Prostate gland (tissue), 2 donors: Measurements from ENCODE around the gene TUBB3. TPM values are rescaled to one million over a fixed set of nuclear protein-coding genes. Genes with fewer than 3 reads are reported as not detected.
"Not testable (repeated sequence)": the region's sequence is repeated elsewhere in the genome, so short reads cannot be mapped to it uniquely, and the experiment has no call there.

Source experiments
- DNase-seq: peaks from one replicate; pipeline ENCODE4 v3.0.0-alpha.2; 2019; ENCODE audit warnings: low spot score
- H3K27ac ChIP-seq, 2 donors: fragments of 200-600 bp; sonication (generic); 2 replicates each; pipeline ENCODE4 v1.5.1; 2017 to 2019
- H3K27me3 ChIP-seq: fragments of 200-600 bp; sonication (generic); replicated peaks from 2 replicates; pipeline ENCODE4 v1.5.1; 2019; ENCODE audit not compliant: insufficient read depth
- H3K36me3 ChIP-seq, 2 donors: fragments of 200-600 bp; sonication (generic); 1 replicate in 1 of 2; 2 replicates in 1 of 2; pipeline versions ENCODE4 v1.5.1 to v1.8.1; 2017 to 2019
- H3K4me1 ChIP-seq: fragments of 200-600 bp; sonication (generic); replicated peaks from 2 replicates; pipeline ENCODE4 v1.5.1; 2019
- H3K4me3 ChIP-seq, 2 donors: fragments of 200-600 bp; sonication (generic); 2 replicates each; pipeline ENCODE4 v1.5.1; 2017 to 2019
- H3K9me3 ChIP-seq: fragments of 200-600 bp; sonication (generic); 2 replicates; pipeline ENCODE4 v1.5.1; 2017
- CTCF ChIP-seq, 4 experiments: fragments of 200-600 bp in 2 of 4; fragments of 450-650 bp in 2 of 4; sonication (generic) in 2 of 4; IDR thresholded peaks; 1 replicate in 3 of 4; 2 replicates in 1 of 4; pipeline ENCODE4 v1.5.1; 2016 to 2019; ENCODE audit warnings: antibody characterized with exemption in 4 of 4, mild to moderate bottlenecking in 2 of 4, moderate library complexity in 2 of 4
- POLR2A ChIP-seq: fragments of 450-650 bp; IDR thresholded peaks from one replicate; pipeline ENCODE4 v1.6.1; 2016; ENCODE audit warnings: antibody characterized with exemption, mild to moderate bottlenecking
- POLR2AphosphoS5 ChIP-seq: sonication (generic); formaldehyde crosslinking; IDR thresholded peaks from one replicate; pipeline ENCODE4 v1.6.1; 2017; ENCODE audit warnings: antibody characterized with exemption
- WGBS: methylation state at CpG from one replicate; pipeline ENCODE4 v1.1.5; 2018; 5-methylcytosine and 5-hydroxymethylcytosine counted together
- intact Hi-C: fragments of 100-400 bp; cut with DNase I; formaldehyde crosslinking; loops from one replicate; pipeline ENCODE4 v1.14.2; 2022
- total RNA-seq, 2 donors: library from RNA; depleted of rRNA; stranded (reverse); fragments of >200 nt; gene quantifications; one replicate each; pipeline ENCODE4 v1.1.0, GENCODE V29; 2016

Gene TUBB3
- total RNA-seq, 2 donors from 2014 or later: 0.82 to 20.7 TPM

GRCh38 chr16:89934611-89935553, 11.7 kb downstream of the TUBB3 start:
- no peaks in the 10 kb centered on the region for H3K36me3 ChIP-seq
- H3K4me3 ChIP-seq: no peak overlapping the region
- WGBS: 93% methylated on average over 56 of the region's 61 CpGs
- no peak overlapping the region for H3K27ac ChIP-seq
- H3K9me3 ChIP-seq: no peaks in the 10 kb centered on the region
- no peak for TF ChIP-seq POLR2A
- no peak for TF ChIP-seq CTCF (IDR thresholded peaks at IDR 0.05)
- TF ChIP-seq POLR2AphosphoS5: no peak
- H3K27me3 ChIP-seq: no peaks in the 10 kb centered on the region
- intact Hi-C loops: no loop called here
- no peak for DNase-seq
- no peaks in the 10 kb centered on the region for H3K4me1 ChIP-seq

- H3K36me3 ChIP-seq, H3K4me3 ChIP-seq, intact Hi-C loops, H3K27ac ChIP-seq, H3K9me3 ChIP-seq, H3K27me3 ChIP-seq, H3K4me1 ChIP-seq, DNase-seq: not testable (repeated sequence)
- WGBS: 94% methylated on average over 26 of the region's 27 CpGs
Observed at GRCh38 chr16:89935620-89936019, 12.5 kb downstream of the TUBB3 start.

- Histone ChIP-seq H3K36me3 (no peaks in the 10 kb centered on the region), H3K4me3 (no peak overlapping the region), H3K9me3 (no peaks in the 10 kb centered on the region), H3K27ac (no peak overlapping the region), H3K27me3 (no peaks in the 10 kb centered on the region), H3K4me1 (no peaks in the 10 kb centered on the region)
- no peak for DNase-seq
- intact Hi-C loops: no loop called here
- TF ChIP-seq CTCF (IDR thresholded peaks at IDR 0.05) (no peak), POLR2AphosphoS5 (no peak), POLR2A (no peak)
- 77% methylated on average over 13 of the region's 13 CpGs for WGBS
Observed at GRCh38 chr16:89936034-89936433, 12.9 kb downstream of the TUBB3 start.

GRCh38 chr16:89936508-89936907, 13.4 kb downstream of the TUBB3 start:
- DNase-seq: no peak
- TF ChIP-seq CTCF (IDR thresholded peaks at IDR 0.05): no peak
- TF ChIP-seq POLR2AphosphoS5: no peak
- no peak for TF ChIP-seq POLR2A
- Histone ChIP-seq H3K27ac (no peak overlapping the region), H3K27me3 (no peaks in the 10 kb centered on the region), H3K36me3 (no peaks in the 10 kb centered on the region), H3K4me1 (no peaks in the 10 kb centered on the region), H3K4me3 (no peak overlapping the region), H3K9me3 (no peaks in the 10 kb centered on the region)
- 94% methylated on average over 14 of the region's 14 CpGs for WGBS
- intact Hi-C loops: no loop called here

GRCh38 chr16:89936981-89937380, 13.8 kb downstream of the TUBB3 start:
- 91% methylated on average over 20 of the region's 20 CpGs for WGBS
- H3K27me3 ChIP-seq: no peaks in the 10 kb centered on the region
- intact Hi-C loops: no loop called here
- H3K4me1 ChIP-seq: no peaks in the 10 kb centered on the region
- no peaks in the 10 kb centered on the region for H3K9me3 ChIP-seq
- H3K27ac ChIP-seq: no peak overlapping the region
- TF ChIP-seq POLR2A: no peak
- no peak for TF ChIP-seq POLR2AphosphoS5
- TF ChIP-seq CTCF (IDR thresholded peaks at IDR 0.05): no peak
- H3K36me3 ChIP-seq: no peaks in the 10 kb centered on the region
- no peak for DNase-seq
- H3K4me3 ChIP-seq: no peak overlapping the region
